WTC11 (cell line): Measurements from ENCODE around the gene PSMG1. TPM values are rescaled to one million over a fixed set of nuclear protein-coding genes. Genes with fewer than 3 reads are reported as not detected.

Experiments
- ATAC-seq: fragments of 200-7000 bp; cut with Tn5 transposase; 2 replicates; pipeline ENCODE4 v1.10.0; 2021; ENCODE audit warnings: mild to moderate bottlenecking, moderate library complexity
- CTCF ChIA-PET: fragments of 300-600 bp; sonication (Branson Sonifier 250); formaldehyde crosslinking; loops from one replicate; lab custom pipeline; 2021; ENCODE audit warnings: antibody characterized with exemption; lab: Charles Lee
- POLR2A ChIA-PET: fragments of 350-600 bp; sonication (Branson Sonifier 250); formaldehyde crosslinking; loops from one replicate; lab custom pipeline; 2021; ENCODE audit warnings: antibody characterized with exemption; lab: Charles Lee
- DNase-seq: peaks from one replicate; pipeline ENCODE4 v3.0.0; 2021; ENCODE audit warnings: low spot score
- H3K27ac Mint-ChIP-seq: 2 replicates; pipeline ENCODE4 v1.8.0; 2021; ENCODE audit warnings: mixed read lengths
- H3K27me3 Mint-ChIP-seq: 2 replicates; pipeline ENCODE4 v1.8.0; 2021; ENCODE audit warnings: low read depth, mild to moderate bottlenecking, moderate library complexity, mixed read lengths
- H3K36me3 Mint-ChIP-seq: 2 replicates; pipeline ENCODE4 v1.8.0; 2021; ENCODE audit warnings: mixed read lengths
- H3K4me1 Mint-ChIP-seq: 2 replicates; pipeline ENCODE4 v1.8.0; 2022; ENCODE audit warnings: mixed read lengths
- H3K4me3 Mint-ChIP-seq: 2 replicates; pipeline ENCODE4 v1.8.0; 2021; ENCODE audit warnings: mild to moderate bottlenecking, moderate library complexity, mixed read lengths
- H3K9me3 Mint-ChIP-seq: 2 replicates; pipeline ENCODE4 v1.8.0; 2021; ENCODE audit warnings: mixed read lengths
- AFF4 ChIP-seq: sonication (generic); formaldehyde crosslinking; IDR thresholded peaks from 2 replicates; pipeline ENCODE4 v1.8.1; 2023; ENCODE audit warnings: mild to moderate bottlenecking, missing genetic modification reagents, borderline replicate concordance
- AR ChIP-seq: fragments of 250-450 bp; sonication (Bioruptor Pico); IDR thresholded peaks from 2 replicates; pipeline ENCODE4 v1.9.0; 2021; ENCODE audit warnings: mild to moderate bottlenecking
- ATF1 ChIP-seq: sonication (generic); formaldehyde crosslinking; IDR thresholded peaks from 2 replicates; pipeline ENCODE4 v1.8.1; 2023; ENCODE audit warnings: mild to moderate bottlenecking, moderate library complexity, missing genetic modification reagents
- ATF6 ChIP-seq: sonication (generic); formaldehyde crosslinking; IDR thresholded peaks from 2 replicates; pipeline ENCODE4 v1.8.1; 2023; ENCODE audit warnings: mild to moderate bottlenecking, missing genetic modification reagents
- CREB1 ChIP-seq: sonication (generic); formaldehyde crosslinking; IDR thresholded peaks from 2 replicates; pipeline ENCODE4 v1.8.0; 2023; ENCODE audit warnings: mild to moderate bottlenecking, missing genetic modification reagents
- ELF4 ChIP-seq: sonication (generic); formaldehyde crosslinking; IDR thresholded peaks from 2 replicates; pipeline ENCODE4 v1.8.1; 2022; ENCODE audit warnings: low read depth, mild to moderate bottlenecking, moderate library complexity, missing genetic modification reagents
- EMX1 ChIP-seq: fragments of 250-450 bp; sonication (Bioruptor Pico); IDR thresholded peaks from 2 replicates; pipeline ENCODE4 v1.8.0; 2021; ENCODE audit warnings: mild to moderate bottlenecking
- ESRRA ChIP-seq: sonication (generic); formaldehyde crosslinking; IDR thresholded peaks from 2 replicates; pipeline ENCODE4 v1.8.1; 2022; ENCODE audit warnings: mild to moderate bottlenecking, missing genetic modification reagents, borderline replicate concordance
- GTF2I ChIP-seq: fragments of 250-450 bp; sonication (Bioruptor Pico); conservative IDR thresholded peaks from 2 replicates; pipeline ENCODE4 v1.4.0; 2021; ENCODE audit warnings: mild to moderate bottlenecking
- HMGXB4 ChIP-seq: sonication (generic); formaldehyde crosslinking; IDR thresholded peaks from 2 replicates; pipeline ENCODE4 v1.8.1; 2023; ENCODE audit warnings: mild to moderate bottlenecking, moderate library complexity, missing genetic modification reagents
- IRF1 ChIP-seq: sonication (generic); formaldehyde crosslinking; IDR thresholded peaks from 2 replicates; pipeline ENCODE4 v1.8.0; 2023; ENCODE audit warnings: missing genetic modification reagents
- IRF2 ChIP-seq: sonication (generic); formaldehyde crosslinking; IDR thresholded peaks from 2 replicates; pipeline ENCODE4 v1.8.0; 2022; ENCODE audit warnings: low read depth, missing genetic modification reagents, borderline replicate concordance
- JUN ChIP-seq: sonication (generic); formaldehyde crosslinking; IDR thresholded peaks from 2 replicates; pipeline ENCODE4 v1.8.0; 2023; ENCODE audit warnings: mild to moderate bottlenecking, missing genetic modification reagents
- MAX ChIP-seq: sonication (generic); formaldehyde crosslinking; IDR thresholded peaks from 2 replicates; pipeline ENCODE4 v1.8.0; 2022; ENCODE audit warnings: mild to moderate bottlenecking, missing genetic modification reagents
- NFYB ChIP-seq: sonication (generic); formaldehyde crosslinking; conservative IDR thresholded peaks from 2 replicates; pipeline ENCODE4 v1.8.0; 2022; ENCODE audit warnings: low read depth, missing genetic modification reagents
- NR1H2 ChIP-seq: sonication (generic); formaldehyde crosslinking; IDR thresholded peaks from 2 replicates; pipeline ENCODE4 v1.9.0; 2021; ENCODE audit warnings: mild to moderate bottlenecking, moderate library complexity, missing genetic modification reagents
- SMAD4 ChIP-seq: sonication (generic); formaldehyde crosslinking; IDR thresholded peaks from 2 replicates; pipeline ENCODE4 v1.8.0; 2022; ENCODE audit warnings: mild to moderate bottlenecking, missing genetic modification reagents
- USF1 ChIP-seq: sonication (generic); formaldehyde crosslinking; IDR thresholded peaks from 2 replicates; pipeline ENCODE4 v1.8.0; 2022; ENCODE audit warnings: mild to moderate bottlenecking, missing genetic modification reagents
- USF2 ChIP-seq: sonication (generic); formaldehyde crosslinking; IDR thresholded peaks from 2 replicates; pipeline ENCODE4 v1.8.1; 2023; ENCODE audit warnings: mild to moderate bottlenecking, missing genetic modification reagents, moderate library complexity
- ZNF232 ChIP-seq: sonication (generic); formaldehyde crosslinking; IDR thresholded peaks from 2 replicates; pipeline ENCODE4 v1.8.0; 2022; ENCODE audit warnings: mild to moderate bottlenecking, missing genetic modification reagents
- ZNF263 ChIP-seq: sonication (generic); formaldehyde crosslinking; IDR thresholded peaks from 2 replicates; pipeline ENCODE4 v1.8.1; 2022; ENCODE audit warnings: low read depth, mild to moderate bottlenecking, moderate library complexity, missing genetic modification reagents
- total RNA-seq: library from RNA; stranded (reverse); gene quantifications from 3 replicates; pipeline ENCODE4 v1.2.3, GENCODE V29; 2021

The PSMG1 gene
- total RNA-seq, 1 experiment from 2014 or later = 70.4 TPM

- POLR2A ChIA-PET = no interaction called here
Measured at GRCh38 chr21:39186676-39187075, 3.4 kb upstream of the PSMG1 start.

GRCh38 chr21:39185157-39185556, 1.9 kb upstream of the PSMG1 start:
- CTCF ChIA-PET = interaction anchor here (1.0 kb wide), 1 partner anchor 256 kb away, joined by 3 read pairs; no protein-coding TSS in a partner anchor
- H3K9me3 Mint-ChIP-seq = no peaks in the 10 kb centered on the region
- TF ChIP-seq IRF2 = no peak
- no peak for TF ChIP-seq ATF6 (CRISPR knock-in tag)
- TF ChIP-seq HMGXB4 (CRISPR knock-in tag) = no peak
- TF ChIP-seq MAX = no peak
- TF ChIP-seq AFF4 (CRISPR knock-in tag) = no peak
- no peak for TF ChIP-seq USF2 (CRISPR knock-in tag)
- TF ChIP-seq NR1H2 (CRISPR knock-in tag) = no peak
- TF ChIP-seq ZNF263 (CRISPR knock-in tag) = no peak
- no peak for TF ChIP-seq ZNF232 (CRISPR knock-in tag)
- no peak for TF ChIP-seq USF1 (CRISPR knock-in tag)
- TF ChIP-seq GTF2I (CRISPR knock-in tag) = no peak
- no peak for TF ChIP-seq IRF1 (CRISPR knock-in tag)
- TF ChIP-seq ESRRA = no peak

More at GRCh38 chr21:39186676-39187075, 3.4 kb upstream of the PSMG1 start:
- Mint-ChIP-seq H3K4me3 (no peak overlapping the region), H3K27ac (peak overlapping the region; percentile 48), H3K9me3 (no peaks in the 10 kb centered on the region), H3K4me1 (peaks cover 40% of the 10 kb centered on the region), H3K27me3 (no peaks in the 10 kb centered on the region), H3K36me3 (no peaks in the 10 kb centered on the region; the same call in 1 of the 2 replicates)
- DNase-seq (no peak), ATAC-seq (no peak)
- CTCF ChIA-PET = no interaction called here
- TF ChIP-seq ZNF263 (CRISPR knock-in tag) = no peak
- TF ChIP-seq JUN (CRISPR knock-in tag) = no peak
- TF ChIP-seq AR (CRISPR knock-in tag) = no peak
- no peak for TF ChIP-seq ELF4 (CRISPR knock-in tag)
- no peak for TF ChIP-seq ATF1 (CRISPR knock-in tag)
- TF ChIP-seq CREB1 (CRISPR knock-in tag) = no peak
- no peak for TF ChIP-seq SMAD4 (CRISPR knock-in tag)
- TF ChIP-seq NFYB = no peak
- no peak for TF ChIP-seq EMX1

More at GRCh38 chr21:39185157-39185556, 1.9 kb upstream of the PSMG1 start:
- Mint-ChIP-seq H3K36me3 (peaks cover 7% of the 10 kb centered on the region), H3K27me3 (no peaks in the 10 kb centered on the region), H3K4me3 (peak overlapping the region; percentile 92), H3K4me1 (peaks cover 43% of the 10 kb centered on the region), H3K27ac (no peak overlapping the region; the same call in 1 of the 2 replicates)
- POLR2A ChIA-PET = interaction anchor here (0.7 to 2.2 kb wide), 3 partner anchors 129 to 416 kb away, joined by 5 to 11 read pairs (median 8); partner anchors contain the start of gene HMGN1
- no peak for ATAC-seq
- DNase-seq = no peak
